ENCODE measurements around the gene NEXMIF.
"Not testable (repeated sequence)": the region's sequence is repeated elsewhere in the genome, so short reads cannot be mapped to it uniquely, and the experiment has no call there.

NEXMIF gene

GRCh38 chrX:74925225-74926088 lies at the start of gene NEXMIF:
Gene NEXMIF, minus strand, starts transcription at chrX:74925452.
- H3K4me1 ChIP-seq (ENCODE audit: low read depth, poor library complexity, severe bottlenecking): peaks cover 10% of the 10 kb centered on the region
- H3K4me2 ChIP-seq: peak within 1 kb of the TSS; percentile 93
- peak within 1 kb of the TSS; percentile 75 for H2AFZ ChIP-seq (ENCODE audit: low read depth)
- H3K4me3 ChIP-seq (IDR thresholded peaks at IDR 0.05; ENCODE audit: insufficient read depth, low read depth, low read length): no peak within 1 kb of the TSS
- no peak for TF ChIP-seq CTCF (conservative IDR thresholded peaks at IDR 0.05; ENCODE audit: low read depth, low read length)
- H3K9ac ChIP-seq: peak within 1 kb of the TSS; percentile 84
- no peaks in the 10 kb centered on the region for H3K27me3 ChIP-seq (ENCODE audit: insufficient read depth, low read depth)
- H3K79me2 ChIP-seq (ENCODE audit: insufficient read depth, low read depth): peaks cover 22% of the 10 kb centered on the region
- H3K36me3 ChIP-seq (ENCODE audit: insufficient read depth): no peaks in the 10 kb centered on the region
- H3K27ac ChIP-seq: peak within 1 kb of the TSS; percentile 88
- H4K20me1 ChIP-seq (ENCODE audit: insufficient read depth): no peaks in the 10 kb centered on the region

GRCh38 chrX:74961962-74962361 lies 36.7 kb upstream of the NEXMIF start:
- not testable (repeated sequence) for H3K4me3 ChIP-seq (IDR thresholded peaks at IDR 0.05; ENCODE audit: insufficient read depth, low read depth, low read length); H4K20me1 ChIP-seq (ENCODE audit: insufficient read depth); H3K27me3 ChIP-seq (ENCODE audit: insufficient read depth, low read depth); H3K79me2 ChIP-seq (ENCODE audit: insufficient read depth, low read depth); H3K4me2 ChIP-seq; H3K4me1 ChIP-seq (ENCODE audit: low read depth, poor library complexity, severe bottlenecking); H3K27ac ChIP-seq; H3K9ac ChIP-seq; H3K36me3 ChIP-seq (ENCODE audit: insufficient read depth); H2AFZ ChIP-seq (ENCODE audit: low read depth)

- H3K36me3 ChIP-seq (ENCODE audit: insufficient read depth): no peaks in the 10 kb centered on the region
- no peak overlapping the region for H3K4me3 ChIP-seq (IDR thresholded peaks at IDR 0.05; ENCODE audit: insufficient read depth, low read depth, low read length)
- H3K27me3 ChIP-seq (ENCODE audit: insufficient read depth, low read depth): no peaks in the 10 kb centered on the region
- H3K4me1 ChIP-seq (ENCODE audit: low read depth, poor library complexity, severe bottlenecking): no peaks in the 10 kb centered on the region
- no peak overlapping the region for H3K27ac ChIP-seq
- no peak for TF ChIP-seq CTCF (conservative IDR thresholded peaks at IDR 0.05; ENCODE audit: low read depth, low read length)
- H3K9ac ChIP-seq: no peak overlapping the region
- no peak overlapping the region for H3K4me2 ChIP-seq
- H4K20me1 ChIP-seq (ENCODE audit: insufficient read depth): no peaks in the 10 kb centered on the region
- H3K79me2 ChIP-seq (ENCODE audit: insufficient read depth, low read depth): no peaks in the 10 kb centered on the region
- no peak overlapping the region for H2AFZ ChIP-seq (ENCODE audit: low read depth)
Observed at GRCh38 chrX:74949717-74950116, 24.5 kb upstream of the NEXMIF start.

GRCh38 chrX:74940414-74940813 lies 15.2 kb upstream of the NEXMIF start:
- Histone ChIP-seq H2AFZ (ENCODE audit: low read depth) (no peak overlapping the region), H3K27me3 (ENCODE audit: insufficient read depth, low read depth) (no peaks in the 10 kb centered on the region), H3K36me3 (ENCODE audit: insufficient read depth) (no peaks in the 10 kb centered on the region), H3K27ac (no peak overlapping the region), H3K4me3 (IDR thresholded peaks at IDR 0.05; ENCODE audit: insufficient read depth, low read depth, low read length) (no peak overlapping the region), H3K4me2 (no peak overlapping the region), H3K9ac (no peak overlapping the region), H4K20me1 (ENCODE audit: insufficient read depth) (no peaks in the 10 kb centered on the region), H3K79me2 (ENCODE audit: insufficient read depth, low read depth) (no peaks in the 10 kb centered on the region), H3K4me1 (ENCODE audit: low read depth, poor library complexity, severe bottlenecking) (no peaks in the 10 kb centered on the region)
- no peak for TF ChIP-seq CTCF (conservative IDR thresholded peaks at IDR 0.05; ENCODE audit: low read depth, low read length)

GRCh38 chrX:74931214-74931613 lies 6.0 kb upstream of the NEXMIF start:
- Histone ChIP-seq H2AFZ (ENCODE audit: low read depth) (no peak overlapping the region), H3K79me2 (ENCODE audit: insufficient read depth, low read depth) (no peaks in the 10 kb centered on the region), H4K20me1 (ENCODE audit: insufficient read depth) (no peaks in the 10 kb centered on the region), H3K4me2 (no peak overlapping the region), H3K4me3 (IDR thresholded peaks at IDR 0.05; ENCODE audit: insufficient read depth, low read depth, low read length) (no peak overlapping the region), H3K27me3 (ENCODE audit: insufficient read depth, low read depth) (no peaks in the 10 kb centered on the region), H3K27ac (no peak overlapping the region), H3K36me3 (ENCODE audit: insufficient read depth) (no peaks in the 10 kb centered on the region), H3K4me1 (ENCODE audit: low read depth, poor library complexity, severe bottlenecking) (no peaks in the 10 kb centered on the region), H3K9ac (no peak overlapping the region)
- TF ChIP-seq CTCF (conservative IDR thresholded peaks at IDR 0.05; ENCODE audit: low read depth, low read length): no peak
